Fibroblast of pulmonary artery (primary cell): ENCODE results near the gene SETD9.

Source experiments
- DNase-seq: peaks from one replicate; pipeline ENCODE4 v3.0.0-alpha.2; 2010; ENCODE audit warnings: low read depth
- H3K4me3 ChIP-seq: replicated peaks from 2 replicates; pipeline ENCODE4 v1.5.1; 2011; ENCODE audit warnings: low read depth, mild to moderate bottlenecking, control low read depth, low read length, moderate library complexity
- TF ChIP-seq, protein P1 (sequence below): IDR thresholded peaks from 2 replicates; pipeline ENCODE4 v1.5.1; 2011; ENCODE audit warnings: mild to moderate bottlenecking, control low read depth, low read length, inconsistent platforms; ENCODE audit errors: missing control alignments

SETD9 gene

GRCh38 chr5:56962286-56962685 lies 52.9 kb downstream of the SETD9 start:
- peak; percentile 15 for DNase-seq
- TF ChIP-seq, protein P1, sequence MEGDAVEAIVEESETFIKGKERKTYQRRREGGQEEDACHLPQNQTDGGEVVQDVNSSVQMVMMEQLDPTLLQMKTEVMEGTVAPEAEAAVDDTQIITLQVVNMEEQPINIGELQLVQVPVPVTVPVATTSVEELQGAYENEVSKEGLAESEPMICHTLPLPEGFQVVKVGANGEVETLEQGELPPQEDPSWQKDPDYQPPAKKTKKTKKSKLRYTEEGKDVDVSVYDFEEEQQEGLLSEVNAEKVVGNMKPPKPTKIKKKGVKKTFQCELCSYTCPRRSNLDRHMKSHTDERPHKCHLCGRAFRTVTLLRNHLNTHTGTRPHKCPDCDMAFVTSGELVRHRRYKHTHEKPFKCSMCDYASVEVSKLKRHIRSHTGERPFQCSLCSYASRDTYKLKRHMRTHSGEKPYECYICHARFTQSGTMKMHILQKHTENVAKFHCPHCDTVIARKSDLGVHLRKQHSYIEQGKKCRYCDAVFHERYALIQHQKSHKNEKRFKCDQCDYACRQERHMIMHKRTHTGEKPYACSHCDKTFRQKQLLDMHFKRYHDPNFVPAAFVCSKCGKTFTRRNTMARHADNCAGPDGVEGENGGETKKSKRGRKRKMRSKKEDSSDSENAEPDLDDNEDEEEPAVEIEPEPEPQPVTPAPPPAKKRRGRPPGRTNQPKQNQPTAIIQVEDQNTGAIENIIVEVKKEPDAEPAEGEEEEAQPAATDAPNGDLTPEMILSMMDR: no peak
- no peak overlapping the region for H3K4me3 ChIP-seq

DNA sequence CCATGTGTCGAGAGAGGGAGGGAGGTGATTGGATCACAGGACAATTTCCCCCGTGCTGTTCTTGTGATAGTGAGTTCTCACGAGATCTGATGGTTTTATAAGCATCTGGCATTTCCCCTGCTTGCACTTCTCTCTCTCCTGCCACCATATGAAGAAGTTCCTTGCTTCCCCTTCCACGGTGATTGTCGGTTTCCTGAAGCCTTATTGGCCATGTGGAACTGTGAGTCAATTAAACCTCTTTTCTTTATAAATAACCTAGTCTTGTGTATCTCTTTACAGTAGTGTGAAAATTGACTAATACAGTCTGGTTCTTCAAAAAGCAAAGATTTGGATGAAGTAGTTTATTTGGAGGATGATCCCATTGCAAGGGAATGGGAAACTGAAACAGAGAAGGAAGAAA lies 53.9 kb downstream of the SETD9 start:
- TF ChIP-seq, protein P1: no peak
- no peak for DNase-seq

GRCh38 chr5:56964173-56964572 lies 54.8 kb downstream of the SETD9 start:
- no peak for DNase-seq
- no peak overlapping the region for H3K4me3 ChIP-seq
- TF ChIP-seq, protein P1: no peak

More for the DNA sequence above, 53.9 kb downstream of the SETD9 start:
- no peak overlapping the region for H3K4me3 ChIP-seq
